T47D (cell line): ENCODE results near the gene PEX11G.

Source experiments
- DNase-seq, 2 experiments: peaks; one replicate each; pipeline versions ENCODE4 v3.0.0 to v3.0.0-alpha.2; 2011 to 2012; ENCODE audit warnings: low read depth in 1 of 2, low spot score in 1 of 2
- JUND ChIP-seq: IDR thresholded peaks from 2 replicates; pipeline ENCODE4 v1.6.1; 2012; ENCODE audit warnings: low read depth
- in situ Hi-C: cut with HindIII; loops from 2 replicates; pipeline ENCODE4 v1.10.0; 2016; ENCODE audit warnings: low sequenced_read_pairs, low pct_unique_long_range_greater_than_20kb

The PEX11G gene

GRCh38 chr19:7527516-7528191, 38.8 kb upstream of the PEX11G start:
- in situ Hi-C loops: no loop called here
- no peak for TF ChIP-seq JUND
- no peak for DNase-seq

GRCh38 chr19:7526059-7526929, 37.5 kb upstream of the PEX11G start:
- TF ChIP-seq JUND: no peak
- in situ Hi-C loops: no loop called here
- DNase-seq: no peak

- TF ChIP-seq JUND: no peak
- in situ Hi-C loops: no loop called here
- no peak for DNase-seq
These were observed 36.3 kb upstream of the PEX11G start for GRCh38 chr19:7524992-7525739.

- TF ChIP-seq JUND: no peak
These were observed 35.7 kb upstream of the PEX11G start for GRCh38 chr19:7524523-7524922.

GRCh38 chr19:7522923-7523667, 34.3 kb upstream of the PEX11G start:
- in situ Hi-C loops: no loop called here
- no peak for DNase-seq
- no peak for TF ChIP-seq JUND

More at GRCh38 chr19:7524523-7524922, 35.7 kb upstream of the PEX11G start:
- no peak for DNase-seq
- in situ Hi-C loops: no loop called here

- peak; percentile 95 to 100 for DNase-seq
- TF ChIP-seq JUND: no peak
- in situ Hi-C loops: no loop called here
These were observed 33.5 kb upstream of the PEX11G start, which contains the start of gene MCOLN1 for GRCh38 chr19:7522072-7522922. Gene MCOLN1, plus strand, starts transcription at chr19:7522624. Its CDS starts 127 bp downstream, at chr19:7522751.

GRCh38 chr19:7521551-7522071, 32.8 kb upstream of the PEX11G start:
- no peak for DNase-seq
- no peak for TF ChIP-seq JUND
- in situ Hi-C loops: no loop called here

GRCh38 chr19:7520131-7521051, 31.6 kb upstream of the PEX11G start:
- in situ Hi-C loops: no loop called here
- DNase-seq: no peak
- TF ChIP-seq JUND: no peak

GRCh38 chr19:7519361-7520130, 30.7 kb upstream of the PEX11G start:
- in situ Hi-C loops: no loop called here
- no peak for TF ChIP-seq JUND
- DNase-seq: no peak

GRCh38 chr19:7516878-7517277, 28.0 kb upstream of the PEX11G start:
- in situ Hi-C loops: no loop called here

More at GRCh38 chr19:7516878-7517277, 28.0 kb upstream of the PEX11G start:
- no peak for DNase-seq
- no peak for TF ChIP-seq JUND
